Fibroblast of pulmonary artery (primary cell): ENCODE data around the gene DALRD3.

ENCODE experiments used
- DNase-seq: peaks from one replicate; pipeline ENCODE4 v3.0.0-alpha.2; 2010; ENCODE audit warnings: low read depth
- H3K4me3 ChIP-seq: replicated peaks from 2 replicates; pipeline ENCODE4 v1.5.1; 2011; ENCODE audit warnings: low read depth, mild to moderate bottlenecking, control low read depth, low read length, moderate library complexity
- TF ChIP-seq, protein P1 (sequence below): IDR thresholded peaks from 2 replicates; pipeline ENCODE4 v1.5.1; 2011; ENCODE audit warnings: mild to moderate bottlenecking, control low read depth, low read length, inconsistent platforms; ENCODE audit errors: missing control alignments

DALRD3 gene

GRCh38 chr3:48984663-48985062 lies 33.7 kb downstream of the DALRD3 start:
- DNase-seq, result no peak
- no peak overlapping the region for H3K4me3 ChIP-seq
- TF ChIP-seq, protein P1, sequence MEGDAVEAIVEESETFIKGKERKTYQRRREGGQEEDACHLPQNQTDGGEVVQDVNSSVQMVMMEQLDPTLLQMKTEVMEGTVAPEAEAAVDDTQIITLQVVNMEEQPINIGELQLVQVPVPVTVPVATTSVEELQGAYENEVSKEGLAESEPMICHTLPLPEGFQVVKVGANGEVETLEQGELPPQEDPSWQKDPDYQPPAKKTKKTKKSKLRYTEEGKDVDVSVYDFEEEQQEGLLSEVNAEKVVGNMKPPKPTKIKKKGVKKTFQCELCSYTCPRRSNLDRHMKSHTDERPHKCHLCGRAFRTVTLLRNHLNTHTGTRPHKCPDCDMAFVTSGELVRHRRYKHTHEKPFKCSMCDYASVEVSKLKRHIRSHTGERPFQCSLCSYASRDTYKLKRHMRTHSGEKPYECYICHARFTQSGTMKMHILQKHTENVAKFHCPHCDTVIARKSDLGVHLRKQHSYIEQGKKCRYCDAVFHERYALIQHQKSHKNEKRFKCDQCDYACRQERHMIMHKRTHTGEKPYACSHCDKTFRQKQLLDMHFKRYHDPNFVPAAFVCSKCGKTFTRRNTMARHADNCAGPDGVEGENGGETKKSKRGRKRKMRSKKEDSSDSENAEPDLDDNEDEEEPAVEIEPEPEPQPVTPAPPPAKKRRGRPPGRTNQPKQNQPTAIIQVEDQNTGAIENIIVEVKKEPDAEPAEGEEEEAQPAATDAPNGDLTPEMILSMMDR, result no peak

- TF ChIP-seq, protein P1, result no peak
- DNase-seq, result no peak
- no peak overlapping the region for H3K4me3 ChIP-seq
These were observed 35.3 kb downstream of the DALRD3 start for GRCh38 chr3:48983096-48983495.

DNA sequence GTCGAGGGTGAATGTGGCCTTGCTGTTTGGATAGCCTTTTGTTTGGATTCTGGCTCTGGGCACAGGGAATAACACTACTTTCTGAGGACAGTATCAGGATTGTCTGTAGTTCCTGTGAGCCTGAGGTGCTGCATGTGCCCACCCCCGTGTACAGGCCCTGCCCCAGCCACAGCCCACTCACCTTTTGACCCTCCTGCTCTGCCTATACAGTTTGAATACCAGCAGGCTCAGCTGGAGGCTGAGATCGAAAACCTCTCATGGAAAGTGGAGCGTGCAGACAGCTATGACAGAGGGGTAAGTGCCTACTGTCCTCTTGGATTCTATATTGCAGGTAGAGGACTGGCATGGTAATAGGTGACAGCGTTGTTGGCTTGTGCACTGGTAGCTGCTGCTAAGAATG lies 35.7 kb downstream of the DALRD3 start:
- TF ChIP-seq, protein P1, result no peak
- DNase-seq, result no peak
- H3K4me3 ChIP-seq, result no peak overlapping the region

DNA sequence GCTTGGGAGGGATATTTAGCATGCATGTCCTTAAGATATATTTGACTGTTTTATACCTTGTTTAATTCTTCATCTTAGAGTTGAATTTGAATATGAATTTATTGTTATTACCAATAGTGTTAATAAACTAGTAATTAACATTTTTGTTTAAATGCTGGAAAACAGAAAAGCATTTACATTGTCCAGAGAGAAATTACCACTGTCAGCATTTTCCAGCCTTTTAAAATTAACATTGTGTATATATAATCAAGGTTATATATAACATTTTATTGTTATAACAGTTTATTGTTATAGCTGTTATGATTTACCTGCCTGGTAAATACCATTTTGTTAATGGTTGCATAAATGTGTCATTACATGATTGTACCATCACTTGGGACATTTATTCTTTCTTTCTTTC lies 36.4 kb downstream of the DALRD3 start:
- TF ChIP-seq, protein P1, result no peak
- H3K4me3 ChIP-seq, result no peak overlapping the region
- DNase-seq, result no peak

GRCh38 chr3:48980295-48980694 lies 38.1 kb downstream of the DALRD3 start:
- no peak overlapping the region for H3K4me3 ChIP-seq
- TF ChIP-seq, protein P1, result no peak
- DNase-seq, result no peak

DNA sequence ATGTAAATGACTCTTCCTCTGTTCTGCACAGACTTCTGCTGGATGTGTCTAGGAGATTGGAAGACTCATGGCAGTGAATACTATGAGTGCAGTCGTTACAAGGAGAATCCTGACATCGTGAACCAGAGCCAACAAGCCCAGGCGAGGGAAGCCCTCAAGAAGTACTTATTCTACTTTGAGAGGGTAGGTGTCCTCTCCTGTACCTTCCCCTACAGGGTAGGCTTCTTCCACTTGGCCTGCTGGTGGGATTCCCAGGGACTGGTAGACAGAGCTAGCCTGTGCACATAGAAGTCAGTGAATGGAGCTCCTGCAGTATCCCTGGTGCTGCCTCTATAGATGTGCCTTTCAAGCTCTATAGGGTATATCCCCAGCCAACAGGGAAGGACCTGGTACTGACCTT lies 38.9 kb downstream of the DALRD3 start:
- TF ChIP-seq, protein P1, result no peak
- no peak for DNase-seq
- no peak overlapping the region for H3K4me3 ChIP-seq

DNA sequence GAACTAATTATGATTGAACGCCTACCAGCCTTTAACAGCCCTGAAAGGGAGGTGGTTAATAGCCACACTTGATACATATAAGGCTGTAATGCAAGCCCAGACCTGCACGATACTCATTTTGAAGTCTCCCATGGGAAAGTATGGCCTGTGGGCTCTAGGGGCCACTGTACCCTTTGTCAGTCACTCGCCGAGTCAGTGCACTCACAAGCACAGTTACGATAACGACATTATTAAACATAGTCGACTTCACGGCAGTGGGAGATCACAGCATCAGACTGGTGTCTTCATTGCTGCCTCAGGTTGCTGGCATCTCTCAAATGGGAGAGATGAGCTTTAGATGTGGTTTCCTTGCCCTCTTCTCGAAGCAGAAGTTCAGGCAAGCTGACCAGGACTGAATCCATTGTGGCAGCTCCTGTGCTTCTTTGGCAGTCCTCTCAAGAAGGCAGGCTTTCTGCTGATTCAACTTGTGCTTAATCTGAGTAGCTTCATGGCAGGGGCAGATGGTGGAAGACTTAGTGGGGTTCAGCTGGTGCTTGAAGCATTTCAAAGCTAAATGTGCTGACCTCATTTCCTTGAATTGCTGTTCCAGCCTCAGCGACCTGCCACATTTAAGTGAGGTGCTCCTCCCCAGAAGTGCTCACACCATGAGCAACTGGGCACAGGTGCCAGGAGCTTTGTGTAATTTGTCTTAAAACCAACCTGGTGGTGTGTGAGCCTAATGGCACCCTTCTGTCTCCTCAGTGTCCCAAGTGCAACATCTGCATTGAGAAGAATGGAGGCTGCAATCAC lies 44.1 kb downstream of the DALRD3 start:
- no peak for DNase-seq
- TF ChIP-seq, protein P1, result no peak
- H3K4me3 ChIP-seq, result no peak overlapping the region
